Endodermal cell (in vitro differentiated cells): ENCODE results near the gene LBX2. TPM values are rescaled to one million over a fixed set of nuclear protein-coding genes. Genes with fewer than 3 reads are reported as not detected.
A peak's percentile ranks its signal among the peaks of the same experiment; 100 is the strongest.
"Not testable (repeated sequence)": the region's sequence is repeated elsewhere in the genome, so short reads cannot be mapped to it uniquely, and the experiment has no call there.

Experiments
- DNase-seq: peaks from one replicate; pipeline ENCODE4 v3.0.0-alpha.2; 2017
- H3K27ac ChIP-seq: 2 replicates; pipeline ENCODE4 v1.5.1; 2013; ENCODE audit warnings: mild to moderate bottlenecking, low read depth, low read length, moderate library complexity
- H3K27me3 ChIP-seq: 2 replicates; pipeline ENCODE4 v1.6.1; 2013; ENCODE audit warnings: mild to moderate bottlenecking, low read length, moderate library complexity; ENCODE audit not compliant: insufficient read depth, control insufficient read depth, poor library complexity, severe bottlenecking
- H3K36me3 ChIP-seq: 2 replicates; pipeline ENCODE4 v1.7.0; 2013; ENCODE audit warnings: mild to moderate bottlenecking, low read length, moderate library complexity; ENCODE audit not compliant: control insufficient read depth, insufficient read depth
- H3K4me1 ChIP-seq: one replicate; pipeline ENCODE4 v1.7.0; 2013; ENCODE audit warnings: low read length; ENCODE audit not compliant: control insufficient read depth, insufficient read depth
- H3K4me3 ChIP-seq: 2 replicates; pipeline ENCODE4 v1.5.1; 2013; ENCODE audit warnings: mild to moderate bottlenecking, low read length, moderate library complexity
- H3K9ac ChIP-seq: 2 replicates; pipeline ENCODE4 v1.6.1; 2013; ENCODE audit warnings: mild to moderate bottlenecking, low read length, moderate library complexity; ENCODE audit not compliant: poor library complexity, severe bottlenecking; ENCODE audit errors: extremely low read depth
- H3K9me3 ChIP-seq: 2 replicates; pipeline ENCODE4 v1.6.1; 2013; ENCODE audit warnings: mild to moderate bottlenecking, low read length, moderate library complexity; ENCODE audit not compliant: control insufficient read depth
- H3K27ac Mint-ChIP-seq: 2 replicates; pipeline ENCODE4 v1.8.0; 2020; ENCODE audit warnings: mixed read lengths
- H3K27me3 Mint-ChIP-seq: 2 replicates; pipeline ENCODE4 v1.8.0; 2021; ENCODE audit warnings: mild to moderate bottlenecking, mixed read lengths; ENCODE audit not compliant: insufficient read depth
- H3K36me3 Mint-ChIP-seq: 2 replicates; pipeline ENCODE4 v1.8.0; 2020; ENCODE audit warnings: low read depth, mixed read lengths
- H3K4me1 Mint-ChIP-seq: 2 replicates; pipeline ENCODE4 v1.8.0; 2020; ENCODE audit warnings: mixed read lengths
- H3K4me3 Mint-ChIP-seq: 2 replicates; pipeline ENCODE4 v1.8.0; 2020; ENCODE audit warnings: mild to moderate bottlenecking, moderate library complexity, mixed read lengths
- H3K9me3 Mint-ChIP-seq: 2 replicates; pipeline ENCODE4 v1.8.0; 2020; ENCODE audit warnings: mild to moderate bottlenecking, mixed read lengths
- CTCF ChIP-seq: fragments of 200-600 bp; sonication (generic); conservative IDR thresholded peaks from 2 replicates; pipeline ENCODE4 v1.5.0; 2021; ENCODE audit warnings: antibody characterized with exemption, mild to moderate bottlenecking
- WGBS, 2 experiments: methylation state at CpG; one replicate each; pipeline versions ENCODE4 v1.1.5 to v1.1.7; 2013; ENCODE audit warnings: missing lambda C conversion rate in 2 of 2, mixed read lengths in 1 of 2; ENCODE audit not compliant: insufficient coverage in 1 of 2, insufficient read length in 1 of 2; 5-methylcytosine and 5-hydroxymethylcytosine counted together
- total RNA-seq, 2 donors: library from RNA; stranded (reverse); fragmentation: NEBNext Ultra II Directional in 1 of 2; extraction: Animal tissue kit (Norgen Biotek cat#: 25700) in 1 of 2; gene quantifications; 2 replicates in 1 of 2; 3 replicates in 1 of 2; pipeline ENCODE4 v1.2.1, GENCODE V29; 2021

LBX2 gene
- total RNA-seq, 2 donors from 2014 or later, result 1.3 to 1.6 TPM

GRCh38 chr2:74462786-74463105 lies 36.7 kb downstream of the LBX2 start:
- peaks cover 28% of the 10 kb centered on the region for H3K36me3 ChIP-seq
- DNase-seq, result no peak
- no peak for TF ChIP-seq CTCF
- no peaks in the 10 kb centered on the region for H3K9me3 ChIP-seq
- H3K4me1 Mint-ChIP-seq, result peaks cover 10% of the 10 kb centered on the region
- H3K9ac ChIP-seq, result no peak overlapping the region
- peaks cover 27% of the 10 kb centered on the region for H3K36me3 Mint-ChIP-seq
- H3K4me3 Mint-ChIP-seq, result peak overlapping the region; percentile 93
- H3K9me3 Mint-ChIP-seq, result no peaks in the 10 kb centered on the region
- H3K4me3 ChIP-seq, result no peak overlapping the region
- WGBS, 2 experiments, result 93% methylated on average over 4 of the region's 4 CpGs; no CpG with 5 or more reads in 1 of the 2 experiments
- H3K27ac ChIP-seq, result no peak overlapping the region
- H3K4me1 ChIP-seq, result no peaks in the 10 kb centered on the region
- H3K27ac Mint-ChIP-seq, result no peak overlapping the region
- H3K27me3 Mint-ChIP-seq, result no peaks in the 10 kb centered on the region
- no peaks in the 10 kb centered on the region for H3K27me3 ChIP-seq

- Mint-ChIP-seq H3K27ac (no peak overlapping the region), H3K9me3 (no peaks in the 10 kb centered on the region), H3K4me1 (peaks cover 11% of the 10 kb centered on the region), H3K27me3 (no peaks in the 10 kb centered on the region), H3K4me3 (no peak overlapping the region), H3K36me3 (peaks cover 27% of the 10 kb centered on the region)
- Histone ChIP-seq H3K4me3 (no peak overlapping the region), H3K27ac (no peak overlapping the region), H3K36me3 (peaks cover 28% of the 10 kb centered on the region), H3K9me3 (no peaks in the 10 kb centered on the region), H3K9ac (no peak overlapping the region), H3K27me3 (no peaks in the 10 kb centered on the region), H3K4me1 (no peaks in the 10 kb centered on the region)
- DNase-seq, result no peak
- 94 to 96% methylated on average over 13 to 20 of the region's 20 CpGs for WGBS, 2 experiments
- no peak for TF ChIP-seq CTCF
These were observed 37.2 kb downstream of the LBX2 start for GRCh38 chr2:74462054-74462785.

GRCh38 chr2:74461187-74462053 lies 38.0 kb downstream of the LBX2 start:
- Mint-ChIP-seq H3K36me3 (peaks cover 27% of the 10 kb centered on the region), H3K4me1 (peaks cover 19% of the 10 kb centered on the region), H3K9me3 (no peaks in the 10 kb centered on the region), H3K27ac (peak overlapping the region; percentile 35), H3K27me3 (no peaks in the 10 kb centered on the region), H3K4me3 (no peak overlapping the region)
- Histone ChIP-seq H3K9me3 (no peaks in the 10 kb centered on the region), H3K36me3 (peaks cover 28% of the 10 kb centered on the region), H3K27ac (no peak overlapping the region), H3K4me3 (no peak overlapping the region), H3K4me1 (no peaks in the 10 kb centered on the region), H3K27me3 (no peaks in the 10 kb centered on the region), H3K9ac (no peak overlapping the region)
- DNase-seq, result peak; percentile 86
- WGBS, 2 experiments, result 92 to 96% methylated on average over 25 to 27 of the region's 27 CpGs
- peak; percentile 67 for TF ChIP-seq CTCF

- DNase-seq, H3K4me1 ChIP-seq, H3K27me3 ChIP-seq, H3K27me3 Mint-ChIP-seq, H3K4me3 ChIP-seq, H3K9me3 ChIP-seq, H3K27ac Mint-ChIP-seq, H3K27ac ChIP-seq, H3K9me3 Mint-ChIP-seq, H3K4me3 Mint-ChIP-seq, H3K9ac ChIP-seq: not testable (repeated sequence)
- 96 to 100% methylated on average over 1 to 10 of the region's 10 CpGs for WGBS, 2 experiments
- Mint-ChIP-seq H3K36me3 (peaks cover 27% of the 10 kb centered on the region), H3K4me1 (peaks cover 29% of the 10 kb centered on the region)
- H3K36me3 ChIP-seq, result peaks cover 28% of the 10 kb centered on the region
These were observed 39.2 kb downstream of the LBX2 start for GRCh38 chr2:74460187-74460586.
